ENCODE measurements around the gene ARHGEF12. TPM values are rescaled to one million over a fixed set of nuclear protein-coding genes. Genes with fewer than 3 reads are reported as not detected.

Gene ARHGEF12
- polyA plus RNA-seq, 5 donors = 63.5 to 96.3 (median 92.7) TPM

GRCh38 chr11:120536797-120537169, 200.6 kb downstream of the ARHGEF12 start:
- DNase-seq = no peak

- DNase-seq = no peak
Observed at GRCh38 chr11:120537996-120538395, 201.8 kb downstream of the ARHGEF12 start.

- no peak for DNase-seq
Observed at GRCh38 chr11:120538707-120539106, 202.5 kb downstream of the ARHGEF12 start.

Other genes with a start within 250 kb of the ARHGEF12 start
- gene TRIM29, start 198.3 kb upstream of the ARHGEF12 start, polyA plus RNA-seq (ENCODE audit: insufficient read depth in 1 of 5, insufficient read length in 5 of 5, low replicate concordance in 1 of 5) = 1 to 10 TPM in 1 of 5 donors, under 1 TPM in 4; 0.21 to 1.1 (median 0.81) TPM
- gene OAF, start 125.4 kb upstream of the ARHGEF12 start, polyA plus RNA-seq (ENCODE audit: insufficient read depth in 1 of 5, insufficient read length in 5 of 5, low replicate concordance in 1 of 5) = 10 to 100 TPM; 20.2 to 41.1 (median 24.4) TPM
- 1 to 10 TPM in 3 of 5 donors, under 1 TPM in 2; 0.50 to 1.9 (median 1.0) TPM for gene POU2F3, start 96.3 kb upstream of the ARHGEF12 start, polyA plus RNA-seq (ENCODE audit: insufficient read depth in 1 of 5, insufficient read length in 5 of 5, low replicate concordance in 1 of 5)
- 10 to 100 TPM; 13.9 to 19.4 (median 17.3) TPM for gene TLCD5, start 11.1 kb upstream of the ARHGEF12 start, polyA plus RNA-seq (ENCODE audit: insufficient read depth in 1 of 5, insufficient read length in 5 of 5, low replicate concordance in 1 of 5)
- 10 to 100 TPM in 1 of 5 donors, 1 to 10 TPM in 4; 6.3 to 10.2 (median 8.3) TPM for gene GRIK4, start 175.3 kb downstream of the ARHGEF12 start, polyA plus RNA-seq (ENCODE audit: insufficient read depth in 1 of 5, insufficient read length in 5 of 5, low replicate concordance in 1 of 5)

All from right lung (tissue), 5 donors.